ENCODE results near the gene MSL3B. TPM values are rescaled to one million over a fixed set of nuclear protein-coding genes. Genes with fewer than 3 reads are reported as not detected.

MSL3B gene

GRCh38 chr2:233815861-233816260, 52.3 kb downstream of the MSL3B start:
- H3K9me3 ChIP-seq = no peaks in the 10 kb centered on the region
- in situ Hi-C loops (cut with MboI; ENCODE audit: low pct_ligation_motif_present in 1 of 4, low pct_unique_long_range_greater_than_20kb in 1 of 4, low sequenced_read_pairs in 3 of 4) (no loop called here), intact Hi-C loops (cut with DNase I; ENCODE audit: low total_unique reads) (no loop called here)
- H3K27ac ChIP-seq = no peak overlapping the region
- H3K4me1 ChIP-seq = no peaks in the 10 kb centered on the region
- H3K27me3 ChIP-seq = no peaks in the 10 kb centered on the region
- no peak overlapping the region for H3K4me3 ChIP-seq
- DNase-seq = no peak
- 80 to 95% methylated on average over 5 to 6 of the region's 6 CpGs for WGBS, 2 donors (ENCODE audit: low coverage in 1 of 2)
- H3K36me3 ChIP-seq = no peaks in the 10 kb centered on the region
- TF ChIP-seq CTCF (IDR thresholded peaks at IDR 0.05) = no peak
- no peak for TF ChIP-seq EP300 (IDR thresholded peaks at IDR 0.05; ENCODE audit: low read depth)
- TF ChIP-seq POLR2A (IDR thresholded peaks at IDR 0.05) = no peak
- no peak for TF ChIP-seq POLR2AphosphoS5 (IDR thresholded peaks at IDR 0.05)

Other genes starting within 250 kb of the MSL3B start
- gene UGT1A10, start 231.9 kb downstream of the MSL3B start, total RNA-seq = 10 to 100 TPM; 54.2 to 87.5 (median 54.9) TPM
- 10 to 100 TPM in 3 of 4 donors, 1 to 10 TPM in 1; 4.6 to 18.7 (median 10.5) TPM for gene UGT1A9, start 196.5 kb downstream of the MSL3B start, total RNA-seq
- 10 to 100 TPM in 3 of 4 donors, 1 to 10 TPM in 1; 3.4 to 55.3 (median 18.2) TPM for gene UGT1A7, start 186.5 kb downstream of the MSL3B start, total RNA-seq
- 10 to 100 TPM; 13.5 to 40.2 (median 18.1) TPM for gene UGT1A6, start 175.5 kb downstream of the MSL3B start, total RNA-seq
- 10 to 100 TPM in 2 of 4 donors, 1 to 10 TPM in 2; 3.2 to 18.3 (median 7.9) TPM for gene UGT1A5, start 155.5 kb downstream of the MSL3B start, total RNA-seq
- gene UGT1A4, start 149.7 kb downstream of the MSL3B start, total RNA-seq = 1 to 10 TPM; 2.0 to 9.0 (median 4.9) TPM
- 1 to 10 TPM in 3 of 4 donors, not detected in 1; 2.6 to 3.2 (median 2.6) TPM for gene UGT1A3, start 139.3 kb downstream of the MSL3B start, total RNA-seq
- gene UGT1A1, start 108.1 kb downstream of the MSL3B start, total RNA-seq = 10 to 100 TPM in 1 of 4 donors, 1 to 10 TPM in 3; 4.4 to 11.3 (median 6.9) TPM
- under 1 TPM in 1 of 4 donors, not detected in 3; 0.14 TPM for gene MROH2A, start 90.1 kb downstream of the MSL3B start, total RNA-seq
- 10 to 100 TPM in 1 of 4 donors, 1 to 10 TPM in 2, not detected in 1; 1.9 to 29.5 (median 2.1) TPM for gene HJURP, start 13.9 kb downstream of the MSL3B start, total RNA-seq
- gene TRPM8, start 49.0 kb upstream of the MSL3B start, total RNA-seq = not detected
- not detected for gene SPP2, start 182.3 kb upstream of the MSL3B start, total RNA-seq

All from transverse colon (tissue), 4 donors.